SJSA1 (cell line): ENCODE data around the gene ALG1L2. TPM values are rescaled to one million over a fixed set of nuclear protein-coding genes. Genes with fewer than 3 reads are reported as not detected.
"Not testable (repeated sequence)": the region's sequence is repeated elsewhere in the genome, so short reads cannot be mapped to it uniquely, and the experiment has no call there.

Experiments
- DNase-seq, 2 experiments: peaks; one replicate each; pipeline ENCODE4 v3.0.0-alpha.2; 2015 to 2020; ENCODE audit warnings: low spot score in 2 of 2, low read depth in 1 of 2
- H3K27ac ChIP-seq: fragments of 250-450 bp; sonication (Bioruptor Pico); 2 replicates; pipeline ENCODE4 v1.5.1; 2020; ENCODE audit warnings: mild to moderate bottlenecking, moderate library complexity
- H3K27me3 ChIP-seq: fragments of 250-450 bp; sonication (Bioruptor Pico); replicated peaks from 2 replicates; pipeline ENCODE4 v1.5.1; 2020; ENCODE audit warnings: mild to moderate bottlenecking, moderate library complexity
- H3K36me3 ChIP-seq: fragments of 250-450 bp; sonication (Bioruptor Pico); 2 replicates; pipeline ENCODE4 v1.5.1; 2020; ENCODE audit warnings: mild to moderate bottlenecking
- H3K4me1 ChIP-seq: fragments of 250-450 bp; sonication (Bioruptor Pico); replicated peaks from 2 replicates; pipeline ENCODE4 v1.6.1; 2021; ENCODE audit warnings: mild to moderate bottlenecking
- H3K4me3 ChIP-seq: fragments of 250-450 bp; sonication (Bioruptor Pico); 2 replicates; pipeline ENCODE4 v1.5.1; 2020; ENCODE audit warnings: mild to moderate bottlenecking
- H3K9me3 ChIP-seq: fragments of 250-450 bp; sonication (Bioruptor Pico); replicated peaks from 2 replicates; pipeline ENCODE4 v1.5.1; 2020; ENCODE audit warnings: mild to moderate bottlenecking
- total RNA-seq: library from RNA; depleted of rRNA; stranded (reverse); fragments of >200 nt; shearing (Covaris generic); gene quantifications from 2 replicates; pipeline ENCODE4 v1.2.3, GENCODE V29; 2014; rRNA removed

The ALG1L2 gene
- total RNA-seq, 1 experiment from 2014 or later: 1.8 TPM

DNA sequence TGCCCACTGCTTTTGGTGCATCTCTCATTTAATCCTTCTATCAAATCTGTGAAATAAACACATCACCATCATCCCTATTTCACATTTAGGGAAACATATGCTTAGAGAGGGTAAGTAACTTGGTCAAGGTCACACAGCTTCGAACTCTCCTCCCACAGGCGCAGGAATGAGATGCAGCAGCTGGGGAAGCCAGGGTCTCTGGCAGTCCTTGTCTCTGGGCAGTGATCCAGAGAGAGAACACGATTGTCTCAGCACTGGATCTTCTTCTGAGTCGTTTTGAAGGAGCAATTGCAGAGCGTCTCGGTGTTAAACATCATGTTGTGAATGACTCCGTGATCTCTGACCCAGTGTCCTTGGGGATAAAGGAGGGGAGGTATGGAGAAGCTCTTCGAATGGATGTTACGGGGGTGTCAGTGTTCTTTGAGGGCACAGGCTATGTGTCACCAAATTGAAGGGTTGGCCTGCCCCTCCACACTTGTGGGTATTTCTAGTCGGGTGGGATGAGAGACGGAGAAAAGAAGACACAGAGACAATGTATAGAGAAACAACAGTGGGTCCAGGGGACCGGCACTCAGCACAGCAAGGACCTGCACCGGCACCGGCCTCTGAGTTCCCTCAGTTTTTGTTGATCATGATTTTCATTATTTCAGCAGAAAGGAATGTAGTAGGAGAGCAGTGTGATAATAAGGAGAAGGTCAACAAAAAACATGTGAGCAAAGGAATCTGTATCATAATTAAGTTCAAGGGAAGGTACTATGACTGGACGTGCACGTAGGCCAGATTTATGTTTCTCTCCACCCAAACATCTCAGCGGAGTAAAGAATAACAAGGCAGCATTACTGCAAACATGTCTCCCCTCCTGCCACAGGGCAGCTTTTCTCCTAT, 41.5 kb downstream of the ALG1L2 start:
- not testable (repeated sequence) for H3K4me1 ChIP-seq, DNase-seq, H3K27me3 ChIP-seq, H3K27ac ChIP-seq, H3K4me3 ChIP-seq, H3K36me3 ChIP-seq, H3K9me3 ChIP-seq

- DNase-seq, H3K4me1 ChIP-seq, H3K27me3 ChIP-seq, H3K27ac ChIP-seq, H3K9me3 ChIP-seq, H3K4me3 ChIP-seq, H3K36me3 ChIP-seq: not testable (repeated sequence)
These were observed 43.8 kb downstream of the ALG1L2 start for GRCh38 chr3:130125406-130125805.

DNA sequence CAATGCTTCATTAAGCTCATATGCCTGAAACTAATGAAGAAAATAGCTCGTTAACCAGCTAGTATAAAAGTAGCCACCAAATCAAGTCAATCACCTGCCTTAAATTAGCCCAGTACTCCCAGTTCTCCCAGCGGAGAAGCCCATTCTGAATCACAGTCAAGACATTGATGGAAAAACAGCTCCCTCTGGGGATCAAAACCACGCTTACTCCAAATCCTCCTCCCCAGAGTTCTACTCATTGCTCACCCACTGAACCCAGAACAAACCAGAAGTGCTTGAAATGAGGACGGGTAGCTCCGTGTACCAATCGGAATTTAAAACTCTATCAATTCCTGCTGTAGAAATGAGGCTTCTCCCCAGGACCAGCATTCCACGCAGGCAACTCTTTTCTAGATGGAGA, 54.7 kb downstream of the ALG1L2 start:
- H3K4me1 ChIP-seq, H3K27ac ChIP-seq, DNase-seq, H3K9me3 ChIP-seq, H3K4me3 ChIP-seq, H3K27me3 ChIP-seq, H3K36me3 ChIP-seq: not testable (repeated sequence)

GRCh38 chr3:130137685-130138084, 56.1 kb downstream of the ALG1L2 start:
- DNase-seq, H3K36me3 ChIP-seq, H3K27ac ChIP-seq, H3K4me1 ChIP-seq, H3K4me3 ChIP-seq, H3K9me3 ChIP-seq, H3K27me3 ChIP-seq: not testable (repeated sequence)

GRCh38 chr3:130138992-130139391, 57.4 kb downstream of the ALG1L2 start:
- H3K4me3 ChIP-seq, H3K36me3 ChIP-seq, DNase-seq, H3K9me3 ChIP-seq, H3K27me3 ChIP-seq, H3K27ac ChIP-seq, H3K4me1 ChIP-seq: not testable (repeated sequence)

GRCh38 chr3:130140756-130141155, 59.1 kb downstream of the ALG1L2 start:
- not testable (repeated sequence) for H3K27ac ChIP-seq, H3K27me3 ChIP-seq, H3K4me1 ChIP-seq, H3K9me3 ChIP-seq, H3K4me3 ChIP-seq, H3K36me3 ChIP-seq
- DNase-seq: peak; percentile 18 to 46

- not testable (repeated sequence) for H3K27ac ChIP-seq, H3K27me3 ChIP-seq, H3K9me3 ChIP-seq, DNase-seq, H3K4me3 ChIP-seq, H3K36me3 ChIP-seq, H3K4me1 ChIP-seq
These were observed 62.2 kb downstream of the ALG1L2 start for GRCh38 chr3:130143648-130144327.

DNA sequence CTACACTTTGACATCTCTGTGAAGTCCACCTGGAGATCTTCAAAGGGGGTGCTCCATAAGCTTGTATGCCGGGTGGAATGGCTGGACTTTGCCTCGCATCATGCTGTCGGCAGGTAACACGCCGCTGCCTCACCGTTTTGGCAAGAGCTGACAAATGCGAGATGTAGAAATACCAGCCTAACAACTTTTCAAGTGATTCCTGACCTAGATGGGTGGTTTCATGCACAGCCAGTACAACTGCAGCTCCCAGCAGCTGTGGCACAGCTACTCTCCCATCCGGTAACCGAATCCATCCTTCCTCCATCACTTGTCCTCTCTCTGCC, 62.7 kb downstream of the ALG1L2 start:
- H3K4me1 ChIP-seq, H3K27ac ChIP-seq, H3K27me3 ChIP-seq, DNase-seq, H3K9me3 ChIP-seq, H3K4me3 ChIP-seq, H3K36me3 ChIP-seq: not testable (repeated sequence)

GRCh38 chr3:130145456-130145855, 63.8 kb downstream of the ALG1L2 start:
- not testable (repeated sequence) for H3K27ac ChIP-seq, H3K9me3 ChIP-seq, H3K27me3 ChIP-seq, H3K36me3 ChIP-seq, H3K4me1 ChIP-seq, DNase-seq, H3K4me3 ChIP-seq

DNA sequence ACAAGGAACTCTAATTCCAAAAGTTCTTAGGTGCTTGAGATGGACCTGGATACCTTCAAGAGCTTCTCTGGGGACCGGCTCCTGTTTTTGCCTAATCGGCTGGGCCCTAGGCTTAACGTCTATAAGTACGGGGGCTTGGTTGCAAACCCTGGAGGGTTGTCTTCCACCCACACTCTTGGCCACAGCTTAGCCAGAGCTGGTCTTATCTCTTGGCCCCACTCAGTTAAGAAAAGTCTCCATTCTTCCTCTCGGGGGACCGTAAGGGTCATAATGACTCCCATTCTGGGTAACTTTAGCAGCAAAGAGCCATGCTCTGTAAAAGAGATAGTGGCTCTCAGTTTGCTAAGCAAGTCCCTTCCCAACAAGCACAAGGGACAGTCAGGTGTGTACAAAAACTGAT, 64.8 kb downstream of the ALG1L2 start:
- H3K27me3 ChIP-seq, H3K9me3 ChIP-seq, H3K4me3 ChIP-seq, H3K36me3 ChIP-seq, DNase-seq, H3K4me1 ChIP-seq, H3K27ac ChIP-seq: not testable (repeated sequence)

Other genes starting within 250 kb of the ALG1L2 start
- 7.9 and 11.4 TPM in 2 replicates for gene TMCC1, start 188.1 kb upstream of the ALG1L2 start, total RNA-seq
- not detected in 2 replicates for gene TRH, start 107.1 kb upstream of the ALG1L2 start, total RNA-seq